Raji (cell line): ENCODE data around the gene MSL1.
A peak's percentile ranks its signal among the peaks of the same experiment; 100 is the strongest.

Experiments
- POLR2A ChIP-seq: IDR thresholded peaks from 2 replicates; pipeline ENCODE4 v1.6.1; 2011; ENCODE audit warnings: low read depth, low read length, control low read depth; ENCODE audit not compliant: insufficient read depth

MSL1 gene

DNA sequence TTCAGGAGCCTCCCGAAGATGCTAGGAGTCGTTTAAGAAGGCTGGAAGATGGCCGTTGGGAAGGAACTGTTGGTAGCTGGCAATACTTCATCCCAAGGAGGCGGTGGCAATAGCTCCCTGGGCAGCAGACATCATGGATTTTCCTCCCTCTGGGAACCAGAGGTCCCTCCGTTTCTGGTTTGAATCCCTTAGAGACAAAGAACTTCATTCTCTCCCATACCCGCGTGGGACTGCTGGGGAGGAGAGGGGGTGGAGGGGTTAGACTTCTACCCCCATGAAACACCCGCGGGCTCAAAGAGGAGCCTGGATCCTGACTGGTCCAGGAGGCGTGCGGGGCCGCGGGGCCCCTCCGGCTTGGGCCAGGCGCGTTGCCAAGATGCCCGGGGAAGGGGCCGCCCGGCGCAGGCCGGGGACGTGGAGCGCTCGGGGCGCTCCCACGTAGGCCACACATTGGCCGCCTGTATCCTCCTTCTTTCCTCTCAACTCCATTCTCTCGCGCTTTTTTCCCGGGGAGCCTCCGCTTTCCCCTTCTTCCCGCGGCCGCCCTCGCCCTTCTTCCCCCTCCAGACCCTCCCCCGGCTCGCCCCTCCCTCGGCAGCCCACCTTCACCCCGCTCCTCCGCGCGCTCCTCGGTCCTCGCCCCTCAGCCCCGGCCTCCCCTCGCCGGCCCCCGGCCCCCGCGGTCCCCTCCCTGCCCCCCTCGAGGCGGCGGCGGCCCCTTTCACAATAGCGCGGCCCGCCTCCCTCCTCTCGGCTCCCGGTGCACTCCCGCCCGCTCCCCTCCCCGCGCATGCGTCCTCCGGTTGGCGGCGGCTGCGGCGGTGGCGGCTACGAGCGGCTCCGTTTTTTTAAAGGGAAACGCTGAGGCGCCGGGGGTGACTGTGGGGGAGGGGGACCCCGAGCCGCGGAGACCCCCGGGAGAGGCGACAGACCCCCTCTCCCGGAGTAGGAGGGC, at the start of gene MSL1:
MSL1 (plus strand) TSS at position 791 of the 955 bp plus-strand sequence. CDS start 642 bp downstream, outside the sequence.
- TF ChIP-seq POLR2A, result peak; percentile 41

DNA sequence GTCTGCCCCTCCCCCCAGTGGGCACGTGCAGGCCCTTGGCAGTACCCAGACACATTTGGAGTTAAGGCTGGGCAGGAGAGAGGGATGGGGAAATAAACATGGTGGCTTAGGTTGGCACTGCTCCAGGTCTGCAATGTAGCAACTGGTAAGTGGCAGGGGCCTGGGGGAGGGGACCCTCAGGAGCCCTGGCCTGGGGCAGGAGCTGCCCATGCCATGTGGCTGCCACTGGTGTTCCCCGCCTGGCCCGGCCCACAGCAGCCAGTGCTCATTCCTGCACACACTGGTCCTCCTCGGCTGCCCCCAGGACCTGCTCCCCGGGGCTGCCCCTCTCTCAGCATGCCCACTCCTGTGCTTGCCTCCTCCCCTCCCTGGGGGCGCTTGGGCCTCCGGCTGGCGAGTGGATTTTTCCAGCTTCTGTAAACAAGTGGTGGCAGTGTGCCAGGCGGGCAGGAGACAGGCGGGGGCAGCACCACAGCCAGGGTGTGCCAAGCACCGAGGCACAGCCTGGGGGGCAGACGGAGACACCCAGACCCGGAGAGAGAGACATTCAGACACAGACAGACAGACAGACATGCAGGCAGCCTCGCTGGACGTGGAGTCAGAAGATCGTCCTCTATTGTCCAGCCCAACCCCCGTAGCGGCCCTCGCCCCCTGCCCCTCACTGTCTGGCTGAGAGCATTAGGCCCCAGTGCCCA, 49.6 kb upstream of the MSL1 start:
- TF ChIP-seq POLR2A, result no peak

GRCh38 chr17:40072735-40073346, 48.9 kb upstream of the MSL1 start:
- no peak for TF ChIP-seq POLR2A

DNA sequence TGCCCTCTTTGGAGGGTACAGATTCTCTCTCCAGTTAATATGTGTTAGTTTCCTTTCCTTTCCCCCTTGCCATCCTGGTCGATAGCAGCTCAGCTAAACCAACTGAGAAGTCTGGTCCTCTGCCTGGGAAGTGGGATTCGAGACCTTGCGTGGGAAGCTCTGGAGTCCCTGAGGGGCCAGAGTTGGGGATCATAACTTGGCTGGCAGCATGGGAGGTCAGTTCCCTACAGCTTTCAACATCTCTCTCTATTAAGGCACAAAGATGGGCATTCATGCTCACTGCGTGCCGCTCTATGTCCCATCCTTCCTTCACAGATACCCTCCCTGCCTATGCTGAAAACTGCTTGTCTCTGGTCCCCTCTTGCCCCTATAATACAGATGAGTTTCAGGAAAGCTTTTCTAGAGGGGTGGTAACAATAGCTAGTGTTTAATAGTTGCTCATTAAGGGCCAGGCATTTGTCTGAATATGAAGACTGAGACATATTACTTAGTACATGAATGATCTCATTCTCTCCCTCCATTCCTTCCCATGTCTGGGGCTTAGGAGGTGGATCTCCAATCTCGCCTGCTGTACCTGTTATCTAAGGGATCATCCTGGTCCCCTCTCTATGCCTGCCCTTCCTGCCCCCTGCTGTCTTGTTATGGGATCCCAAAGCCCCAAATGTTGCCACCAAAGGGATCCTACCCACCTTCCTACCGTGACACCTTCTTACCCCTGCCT, 48.2 kb upstream of the MSL1 start:
- TF ChIP-seq POLR2A, result no peak

DNA sequence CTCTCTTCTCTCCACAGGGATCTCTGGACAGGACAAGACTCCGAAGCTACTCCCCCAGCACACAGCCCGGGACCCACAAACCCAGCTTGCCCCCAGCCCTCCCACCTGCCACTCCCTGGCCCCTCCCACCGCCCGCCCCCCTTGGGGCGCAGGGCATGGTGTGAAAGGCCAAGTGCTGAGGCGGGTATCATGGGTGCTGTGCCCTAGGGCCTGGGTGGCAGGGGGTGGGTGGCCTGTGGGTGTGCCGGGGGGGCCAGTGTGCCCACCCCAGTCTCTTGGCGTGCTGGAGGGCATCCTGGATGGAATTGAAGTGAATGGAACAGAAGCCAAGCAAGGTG, 47.6 kb upstream of the MSL1 start:
- no peak for TF ChIP-seq POLR2A

DNA sequence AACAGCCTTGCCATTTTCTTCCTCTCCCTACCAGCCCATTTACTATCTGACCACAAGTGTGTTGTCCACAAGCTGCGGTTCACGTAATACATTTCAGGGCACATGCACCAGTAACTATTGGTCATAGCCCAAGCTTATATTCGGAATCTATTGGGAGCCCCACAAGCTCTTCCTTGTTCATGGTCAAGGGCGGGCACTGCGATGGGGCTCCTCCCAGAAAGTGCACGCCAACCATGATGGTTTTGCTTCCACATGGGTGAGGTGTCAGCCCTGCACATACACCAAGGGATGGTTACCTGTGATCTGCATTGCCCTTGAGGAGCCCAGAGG, 46.9 kb upstream of the MSL1 start:
- TF ChIP-seq POLR2A, result no peak

- TF ChIP-seq POLR2A, result no peak
Measured at GRCh38 chr17:40075201-40075941, 46.4 kb upstream of the MSL1 start.

GRCh38 chr17:40075942-40076498, 45.8 kb upstream of the MSL1 start:
- TF ChIP-seq POLR2A, result no peak

DNA sequence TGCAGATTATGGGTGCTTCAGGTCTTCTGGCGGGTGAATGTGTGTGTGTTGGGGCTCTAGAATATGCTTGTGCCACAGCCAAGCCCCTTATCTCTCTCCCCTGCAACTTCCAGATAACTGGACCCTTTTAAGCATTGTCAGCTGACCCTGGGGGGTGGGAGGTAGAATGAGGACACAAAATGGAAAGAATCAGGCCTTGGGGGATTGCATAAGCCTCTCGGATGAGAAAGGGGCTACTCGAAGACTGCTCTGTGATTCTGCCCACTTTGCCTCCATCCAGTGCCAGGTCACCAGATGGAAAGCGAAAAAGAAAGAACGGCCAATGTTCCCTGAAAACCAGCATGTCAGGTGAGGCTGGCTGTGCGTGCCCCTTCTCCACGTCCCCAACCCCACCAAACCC, 45.2 kb upstream of the MSL1 start:
- no peak for TF ChIP-seq POLR2A

DNA sequence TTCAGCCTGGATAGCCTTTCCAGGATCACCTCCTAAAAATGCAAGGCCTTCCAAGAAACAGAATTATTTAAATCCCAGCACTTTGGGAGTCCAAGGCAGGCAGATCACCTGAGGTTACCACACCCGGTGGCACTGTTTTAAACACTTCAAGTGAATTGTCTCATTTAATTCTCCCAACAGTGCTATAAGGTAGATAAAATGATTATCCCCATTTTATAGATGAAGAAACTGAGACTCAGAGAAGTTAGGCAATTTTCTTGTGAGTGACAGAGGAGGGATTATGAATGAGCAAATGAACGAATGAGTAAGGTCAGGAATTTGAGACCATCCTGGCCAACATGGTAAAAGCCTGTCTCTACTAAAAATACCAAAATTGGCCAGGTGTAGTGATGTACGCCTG, 42.2 kb upstream of the MSL1 start:
- no peak for TF ChIP-seq POLR2A

DNA sequence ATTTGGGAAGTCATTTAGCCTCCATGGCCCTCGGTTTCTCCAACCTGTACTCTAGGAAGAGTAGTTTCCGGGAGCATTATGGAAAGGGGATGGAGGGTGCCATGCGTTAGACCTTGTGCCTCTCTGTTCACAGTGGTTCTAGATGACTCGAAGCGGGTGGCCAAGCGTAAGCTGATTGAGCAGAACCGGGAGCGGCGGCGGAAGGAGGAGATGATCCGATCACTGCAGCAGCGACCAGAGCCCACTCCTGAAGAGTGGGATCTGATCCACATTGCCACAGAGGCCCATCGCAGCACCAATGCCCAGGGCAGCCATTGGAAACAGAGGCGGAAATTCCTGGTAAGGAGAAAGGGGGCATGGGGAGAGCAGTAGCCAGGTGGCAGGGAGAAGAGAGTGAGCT, 37.3 kb upstream of the MSL1 start:
- TF ChIP-seq POLR2A, result no peak

- no peak for TF ChIP-seq POLR2A
Measured at GRCh38 chr17:40086150-40087044, 35.4 kb upstream of the MSL1 start.

DNA sequence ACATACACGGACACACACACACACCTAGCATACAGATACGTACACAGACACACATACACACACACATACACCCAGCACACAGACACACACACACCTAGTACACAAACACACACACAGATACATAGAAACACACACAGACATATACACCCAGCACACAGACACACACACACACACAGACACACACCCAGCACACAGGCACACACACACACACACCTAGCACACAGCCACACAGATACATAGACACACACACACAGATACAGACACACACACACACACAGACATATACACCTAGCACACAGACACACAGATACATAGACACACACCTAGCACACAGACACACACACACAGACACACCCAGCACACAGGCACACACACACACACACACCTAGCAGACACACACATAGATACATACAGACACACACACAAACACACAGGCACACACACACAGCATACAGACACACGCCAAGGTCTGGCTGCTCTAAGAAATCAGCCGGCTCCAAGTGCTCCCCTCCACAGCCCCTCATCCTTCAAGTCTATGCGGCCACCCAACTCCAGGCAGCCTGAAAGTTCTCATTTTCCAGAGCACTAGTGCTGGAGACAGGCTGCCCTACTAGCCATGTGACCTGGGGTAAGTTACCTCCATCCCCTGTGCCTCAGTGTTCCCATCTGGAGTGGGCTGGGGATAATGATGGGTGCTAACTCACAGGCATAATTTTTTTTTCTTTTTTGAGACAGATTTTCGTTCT, 34.5 kb upstream of the MSL1 start:
- no peak for TF ChIP-seq POLR2A
